GM18520 (cell line): Measurements from ENCODE around the gene GPR180.
"Not testable (repeated sequence)": the region's sequence is repeated elsewhere in the genome, so short reads cannot be mapped to it uniquely, and the experiment has no call there.

Experiments
- ATAC-seq: cut with Tn5 transposase; IDR thresholded peaks from one replicate; pipeline ENCODE4 v1.9.1; 2021; ENCODE audit not compliant: unreplicated experiment

GPR180 gene

DNA sequence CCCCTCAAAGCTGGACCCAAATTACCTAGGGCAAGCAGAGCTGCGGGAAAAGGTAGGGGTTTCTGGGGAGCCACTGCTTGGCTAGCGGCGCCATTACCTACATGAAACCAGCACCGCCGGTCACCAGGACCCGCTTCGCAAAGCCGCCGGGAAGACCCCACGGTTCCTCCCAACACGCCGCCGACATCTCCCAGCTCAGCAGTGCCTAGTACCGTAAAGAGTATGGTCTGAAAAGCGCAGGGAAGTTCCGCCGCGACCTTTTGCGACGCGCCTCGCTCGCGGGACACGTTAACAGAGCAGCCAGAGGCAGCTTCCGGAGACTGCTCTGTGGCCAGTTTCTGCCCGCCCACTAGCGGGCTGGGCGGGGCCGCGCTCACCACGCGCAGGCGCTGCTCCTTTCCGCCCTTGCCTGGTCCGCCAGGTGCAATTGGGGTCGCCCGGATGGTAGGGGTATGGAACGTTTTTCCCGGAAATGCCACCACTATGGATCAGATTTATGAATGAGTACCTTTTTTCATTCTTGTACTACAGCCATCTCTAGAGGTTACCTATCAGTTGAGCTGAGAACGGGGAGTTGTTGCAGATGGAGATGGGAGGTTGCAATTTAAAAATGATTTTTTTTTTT lies 5.6 kb upstream of the GPR180 start, which contains the start of gene TGDS:
TGDS (minus strand) TSS at position 203 of the 625 bp plus-strand sequence; CDS start at position 187, 16 bp downstream.
- ATAC-seq, result peak; percentile 98

DNA sequence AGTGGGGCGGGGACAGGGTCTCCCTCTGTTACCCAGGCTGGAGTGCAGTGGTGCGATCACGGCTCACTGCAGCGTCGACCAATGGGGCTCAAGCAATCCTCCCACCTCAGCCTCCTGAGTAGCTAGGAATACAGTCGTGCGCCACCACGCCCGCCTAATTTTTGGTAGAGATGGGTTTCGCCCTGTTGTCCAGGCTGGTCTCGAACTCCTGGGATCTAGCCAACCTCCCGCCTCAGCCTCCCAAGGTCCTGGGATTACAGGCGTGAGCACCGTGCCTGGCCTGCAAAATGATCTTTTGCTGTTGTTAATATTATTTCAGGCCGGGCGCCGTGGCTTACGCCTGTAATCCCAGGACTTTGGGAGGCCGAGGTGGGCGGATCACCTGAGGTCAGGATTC lies 5.1 kb upstream of the GPR180 start:
- ATAC-seq, result no peak

DNA sequence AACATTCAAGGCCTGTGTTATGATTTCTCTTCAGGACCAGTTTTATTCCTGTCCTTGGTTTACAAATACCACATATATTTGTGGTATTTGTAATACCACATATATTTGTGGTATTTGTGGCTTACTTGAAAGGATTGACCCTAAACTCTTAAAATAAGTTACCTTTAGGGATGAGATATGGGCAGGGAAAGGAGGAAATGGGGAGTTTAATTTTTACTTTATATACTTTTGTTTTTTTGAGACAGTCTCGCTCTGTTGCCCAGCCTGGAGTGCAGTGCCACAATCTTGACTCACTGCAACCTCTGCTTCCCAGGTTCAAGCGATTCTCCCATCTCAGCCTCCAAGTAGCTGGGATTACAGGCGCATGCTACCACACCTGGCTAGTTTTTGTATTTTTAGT lies 3.4 kb upstream of the GPR180 start:
- ATAC-seq, result no peak

DNA sequence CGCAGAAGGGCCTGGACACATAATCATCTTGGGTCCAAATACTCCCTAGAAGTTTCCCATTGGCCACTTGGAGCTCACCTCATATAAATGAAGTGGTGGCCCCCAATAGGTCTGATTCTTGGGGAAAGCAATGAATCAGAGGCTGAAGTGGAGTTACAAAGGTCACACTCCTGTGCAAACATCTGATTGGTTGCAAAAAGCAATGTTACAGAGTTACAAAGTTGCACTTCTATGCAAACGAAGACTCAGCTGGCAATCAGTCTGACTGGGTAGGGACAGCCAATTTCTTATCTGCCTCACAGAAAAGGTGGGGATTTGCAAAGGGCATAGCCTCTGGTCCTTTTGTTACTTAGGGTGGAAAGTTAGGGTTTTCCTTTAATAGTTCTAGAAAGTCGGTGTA lies 1.8 kb upstream of the GPR180 start:
- no peak for ATAC-seq

DNA sequence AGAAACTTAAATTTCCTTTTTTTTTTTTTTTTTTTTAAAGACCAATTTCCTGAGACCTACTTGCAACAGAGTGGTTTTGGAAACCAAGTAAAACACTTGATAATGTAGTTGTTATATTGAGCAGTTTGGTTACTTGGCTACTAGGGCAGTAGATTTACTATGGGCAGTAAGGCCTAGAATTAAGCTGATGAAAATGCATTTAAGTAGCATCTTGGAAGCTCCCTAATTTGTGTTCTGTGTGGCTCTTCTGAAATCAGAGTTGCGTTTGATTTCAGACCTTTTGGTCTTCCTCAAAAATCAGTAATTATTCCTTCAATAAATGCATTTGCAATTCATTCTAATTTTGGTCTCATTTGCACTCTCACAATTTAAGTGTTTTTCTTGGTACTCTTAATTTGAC lies 810 bp downstream of the GPR180 start:
- ATAC-seq, result no peak

DNA sequence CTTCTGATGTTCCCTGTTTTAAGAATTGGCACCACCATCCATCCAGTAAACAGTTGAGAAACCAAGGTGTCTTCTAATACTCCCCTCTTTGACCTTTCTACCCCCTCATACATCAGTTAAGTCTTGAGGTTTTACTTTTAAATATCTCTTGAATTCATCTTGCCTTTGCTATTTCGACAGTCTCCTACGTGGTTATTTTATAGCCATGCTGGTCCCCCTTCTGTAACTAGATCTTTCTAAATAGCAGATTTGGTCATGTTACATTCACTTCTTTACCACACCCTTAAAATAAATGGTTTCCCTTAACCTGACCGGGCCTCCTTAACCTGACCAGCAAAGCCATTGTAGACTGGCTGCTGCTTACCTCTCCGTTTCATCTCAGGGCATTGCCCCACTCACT lies 5.4 kb downstream of the GPR180 start:
- ATAC-seq, result no peak

DNA sequence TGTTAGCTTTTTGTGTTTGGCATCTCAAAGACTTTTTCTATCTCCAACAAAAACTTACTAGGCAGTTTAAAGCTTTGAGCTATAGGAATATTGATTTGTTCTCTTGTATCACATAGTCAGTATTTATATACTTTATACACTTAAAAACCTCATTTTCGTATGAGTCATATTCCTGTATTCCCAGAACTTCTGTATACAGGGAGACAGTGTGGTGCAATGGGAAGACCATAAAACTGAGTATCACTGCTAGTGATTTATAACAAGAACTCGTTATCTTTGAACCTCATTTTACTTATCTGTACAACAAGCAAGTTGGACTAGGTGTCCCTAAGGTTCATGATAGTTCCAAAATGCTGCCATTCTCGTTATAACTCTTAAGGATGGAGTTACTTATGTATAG lies 6.3 kb downstream of the GPR180 start:
- ATAC-seq, result no peak

DNA sequence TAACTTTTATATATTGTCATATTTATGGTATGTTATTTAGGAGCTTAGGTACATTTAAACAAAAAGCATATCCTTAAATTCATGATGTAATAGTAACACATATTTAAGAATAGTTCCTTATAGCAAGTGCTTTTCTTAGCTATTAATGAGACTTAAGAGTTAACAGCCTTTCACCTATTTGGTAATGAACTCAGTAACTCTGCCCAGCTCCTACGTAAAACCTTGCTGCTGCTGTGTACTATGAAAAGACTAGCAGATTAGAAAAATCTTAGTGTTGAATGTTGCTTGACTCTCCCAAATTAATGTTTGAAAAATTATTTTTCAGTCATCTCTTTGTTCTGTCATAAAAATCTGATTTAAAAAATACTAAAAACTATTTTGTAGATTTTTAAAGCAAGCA lies 6.9 kb downstream of the GPR180 start:
- no peak for ATAC-seq

DNA sequence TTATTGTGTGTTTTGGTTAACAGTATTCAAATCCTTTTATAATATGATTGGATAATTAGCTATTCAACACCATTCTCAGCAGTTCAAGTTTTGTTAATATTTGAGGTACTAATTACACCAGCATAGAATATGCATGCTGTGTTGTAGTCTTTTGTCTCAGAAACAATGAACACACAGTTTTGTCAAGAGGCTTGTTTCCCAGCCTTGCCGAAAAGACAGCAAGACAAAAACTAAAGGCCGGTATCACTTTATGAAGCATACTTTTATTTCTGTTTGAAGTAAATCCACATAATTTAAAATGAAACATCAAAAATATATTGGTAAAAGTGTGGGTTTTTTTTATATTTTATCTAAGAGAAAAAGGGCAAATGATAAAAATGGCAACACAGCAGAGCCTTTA lies 7.5 kb downstream of the GPR180 start:
- ATAC-seq, result no peak

DNA sequence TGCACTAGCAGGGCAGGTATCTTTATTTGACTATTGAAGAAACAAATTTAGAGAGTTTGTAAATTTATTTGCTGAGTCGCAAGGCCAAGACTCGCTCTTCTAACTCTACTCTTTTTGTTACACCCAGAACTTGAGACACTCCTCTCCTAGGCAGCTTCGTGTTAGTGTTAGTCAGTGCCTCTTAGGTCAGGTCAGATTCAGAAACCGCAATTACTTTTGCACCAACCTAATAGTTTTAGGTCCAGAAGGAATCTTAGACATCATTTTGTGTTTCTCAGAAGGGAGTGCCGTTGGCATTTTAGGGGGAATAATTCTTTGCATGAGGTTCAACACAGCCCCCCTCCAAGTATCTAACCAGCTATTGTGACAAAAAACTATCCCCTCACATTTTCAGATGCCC lies 8.8 kb downstream of the GPR180 start:
- ATAC-seq, result no peak

DNA sequence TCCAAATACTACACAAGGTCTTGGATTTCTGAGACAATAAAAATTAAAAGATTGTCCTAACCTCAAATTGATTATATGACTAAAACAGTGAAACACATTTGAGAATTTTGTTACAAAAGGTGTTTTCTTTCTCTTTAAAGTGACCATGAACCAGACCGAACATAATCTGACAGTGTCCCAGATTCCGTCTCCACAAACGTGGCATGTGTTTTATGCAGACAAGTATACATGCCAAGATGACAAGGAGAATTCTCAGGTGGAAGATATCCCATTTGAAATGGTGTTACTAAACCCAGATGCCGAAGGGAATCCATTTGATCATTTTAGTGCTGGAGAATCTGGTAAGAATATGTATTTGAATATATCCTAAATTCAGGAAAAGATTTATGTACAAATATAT lies 10.4 kb downstream of the GPR180 start:
- ATAC-seq, result no peak

DNA sequence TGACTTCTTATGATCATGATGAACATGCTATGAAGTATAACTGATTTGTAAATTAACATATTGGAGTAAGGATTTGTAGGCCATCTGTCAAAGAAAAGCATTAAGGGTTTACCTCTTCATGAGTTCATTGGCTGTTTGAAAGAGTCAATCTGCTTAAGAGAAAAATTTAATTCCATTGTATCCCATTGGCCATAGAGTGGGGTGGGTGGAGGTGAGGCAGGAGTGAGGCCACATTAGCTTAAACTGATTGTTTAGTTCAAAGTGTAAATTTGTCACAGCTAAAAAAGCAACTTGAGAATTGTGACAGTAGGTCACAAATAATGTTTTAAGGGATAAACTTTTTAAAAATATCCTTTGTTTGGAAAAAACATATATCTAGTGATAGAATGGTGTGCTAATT lies 11.4 kb downstream of the GPR180 start:
- ATAC-seq, result no peak

DNA sequence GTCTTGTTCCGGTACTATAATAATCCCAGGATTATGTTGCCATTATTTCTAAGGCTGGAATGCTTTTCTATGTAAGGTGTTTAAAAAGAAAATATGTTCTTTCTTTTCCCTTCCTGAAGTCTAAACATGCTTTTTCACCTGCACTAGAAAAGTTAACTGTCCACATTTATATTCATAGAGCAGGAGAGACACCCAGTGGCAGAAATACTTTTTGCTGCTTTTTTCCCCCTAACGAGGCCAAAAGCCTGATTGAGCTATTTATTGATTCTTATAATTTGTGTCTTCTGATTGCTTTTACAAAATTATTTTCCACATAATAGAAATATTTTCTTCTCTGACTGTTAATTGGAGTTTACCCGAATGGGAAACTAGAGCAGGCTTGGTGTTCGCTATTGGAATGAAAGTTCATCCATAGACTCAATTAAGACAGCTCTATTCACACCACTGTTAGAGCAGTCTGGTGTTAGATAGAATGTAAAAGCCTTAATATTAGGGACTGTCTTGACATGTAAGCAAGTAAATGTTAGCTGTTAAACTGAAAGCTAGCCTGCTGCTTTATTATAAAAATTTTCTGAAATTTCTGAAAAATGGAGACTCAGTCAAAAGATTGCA lies 15.8 kb downstream of the GPR180 start:
- peak; percentile 44 for ATAC-seq

DNA sequence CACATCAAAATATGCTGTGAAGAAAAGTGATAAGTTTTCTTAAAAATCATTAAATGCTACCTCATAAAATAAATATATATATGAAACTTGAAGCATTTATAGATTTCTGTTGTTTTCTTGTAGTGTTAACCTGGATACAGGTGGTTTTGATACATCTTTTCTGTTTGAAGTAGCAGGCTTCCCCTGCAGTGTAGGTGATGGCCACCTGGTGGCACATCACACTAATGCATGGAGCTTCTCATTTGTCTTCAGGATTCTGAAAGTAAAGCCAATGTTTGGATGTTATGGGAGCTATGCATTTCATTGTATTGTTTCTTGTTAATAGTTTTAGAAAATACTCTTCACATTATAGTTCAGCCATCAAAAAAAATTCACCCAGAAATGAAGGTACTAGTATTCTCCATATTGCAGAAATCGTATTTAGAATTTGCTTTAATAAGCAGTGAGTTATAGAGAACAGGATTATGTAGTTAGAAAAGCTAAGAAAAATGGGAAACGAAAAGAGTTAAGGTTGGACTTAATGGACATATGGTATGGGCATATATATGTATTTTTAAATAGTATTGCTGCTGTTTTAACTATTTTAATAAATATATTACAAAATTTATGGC lies 18.7 kb downstream of the GPR180 start:
- peak; percentile 67 for ATAC-seq

DNA sequence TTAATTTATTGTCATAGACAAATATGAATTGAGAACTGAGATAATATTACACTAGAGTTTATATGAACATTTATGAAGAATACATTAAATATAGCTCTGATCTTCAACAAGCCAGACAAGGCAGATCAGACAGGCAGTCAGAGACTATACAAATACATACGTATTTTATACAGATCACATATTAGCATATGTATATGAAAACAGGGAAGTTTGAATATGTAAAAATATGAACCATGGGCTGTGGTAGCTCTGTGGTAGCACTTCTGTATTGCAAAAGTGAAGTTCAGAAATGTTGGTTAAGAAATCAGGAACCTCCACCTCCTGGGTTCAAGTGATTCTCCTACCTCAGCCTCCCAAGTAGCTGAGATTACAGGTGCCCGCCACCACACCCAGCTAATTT lies 20.7 kb downstream of the GPR180 start:
- ATAC-seq, result no peak

DNA sequence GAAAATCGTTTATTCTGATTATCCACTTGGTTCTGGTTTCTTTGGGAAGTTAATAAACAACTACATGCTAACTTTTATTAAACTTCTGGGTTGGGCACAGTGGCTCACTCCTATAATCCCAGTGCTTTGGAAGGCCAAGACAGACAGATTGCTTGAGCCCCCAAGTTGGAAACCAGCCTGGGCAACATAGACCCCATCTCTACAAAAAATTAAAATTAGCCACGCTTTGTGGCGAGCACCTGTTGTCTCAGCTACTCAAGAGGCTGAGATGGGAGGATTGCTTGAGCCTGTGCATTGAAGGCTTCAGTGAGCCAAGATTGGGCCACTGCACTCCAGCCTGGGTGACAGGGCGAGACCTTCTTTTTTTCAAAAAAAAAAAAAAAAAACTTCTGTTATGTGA lies 21.7 kb downstream of the GPR180 start:
- ATAC-seq, result no peak

DNA sequence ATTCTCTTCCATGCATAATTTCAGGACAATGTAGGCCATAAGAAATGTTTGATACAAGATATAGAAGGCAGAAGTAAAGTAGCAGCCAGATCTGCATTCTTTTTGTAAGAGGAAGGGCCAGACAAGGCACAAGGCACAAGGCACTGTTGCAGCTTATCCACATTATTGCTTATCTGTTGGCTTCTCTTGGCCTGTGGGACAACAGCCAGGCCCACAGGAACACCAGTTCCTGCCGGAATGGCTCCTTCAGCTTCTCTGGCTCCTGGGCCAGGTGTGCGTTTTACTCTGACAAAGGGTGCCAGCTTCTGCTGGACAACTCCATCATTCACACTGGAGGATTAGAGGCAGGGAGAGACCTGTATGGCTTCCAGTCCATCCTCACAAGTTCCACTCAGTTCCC lies 29.2 kb downstream of the GPR180 start:
- ATAC-seq, result no peak

DNA sequence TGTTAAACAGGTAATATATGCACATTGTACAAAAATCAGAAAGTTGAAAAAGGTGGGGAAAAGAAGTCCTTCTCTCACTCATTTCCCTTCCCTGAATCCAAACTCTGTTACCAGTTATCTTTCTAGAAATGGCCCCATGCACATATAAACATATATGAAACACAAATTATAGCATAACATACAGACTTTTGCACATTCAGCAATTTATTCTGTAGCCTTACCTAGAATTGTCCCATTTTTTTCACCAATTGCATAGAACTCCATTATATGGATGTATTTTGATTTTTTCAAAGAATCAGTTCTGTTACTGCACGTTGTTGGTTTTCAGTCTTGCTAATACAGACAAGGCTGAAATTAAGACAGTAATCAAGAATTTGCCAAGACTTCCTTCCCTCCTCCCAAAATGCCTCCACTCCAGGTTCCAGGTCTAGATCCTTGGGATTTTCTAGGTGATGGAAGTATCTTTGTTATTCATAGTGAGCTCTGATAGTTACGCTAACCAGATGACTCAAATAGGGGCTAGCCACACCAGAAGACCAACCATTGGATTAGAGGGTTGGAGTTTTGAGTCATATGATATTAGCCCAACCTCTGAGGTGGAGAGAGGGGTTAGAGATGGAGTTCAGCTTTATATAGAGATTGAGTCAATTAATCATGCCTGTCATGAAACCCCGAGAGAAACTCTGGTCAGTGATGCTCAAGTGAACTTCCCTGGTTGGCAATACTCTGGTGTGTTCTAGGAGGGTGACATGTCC lies 30.7 kb downstream of the GPR180 start:
- ATAC-seq, result no peak

DNA sequence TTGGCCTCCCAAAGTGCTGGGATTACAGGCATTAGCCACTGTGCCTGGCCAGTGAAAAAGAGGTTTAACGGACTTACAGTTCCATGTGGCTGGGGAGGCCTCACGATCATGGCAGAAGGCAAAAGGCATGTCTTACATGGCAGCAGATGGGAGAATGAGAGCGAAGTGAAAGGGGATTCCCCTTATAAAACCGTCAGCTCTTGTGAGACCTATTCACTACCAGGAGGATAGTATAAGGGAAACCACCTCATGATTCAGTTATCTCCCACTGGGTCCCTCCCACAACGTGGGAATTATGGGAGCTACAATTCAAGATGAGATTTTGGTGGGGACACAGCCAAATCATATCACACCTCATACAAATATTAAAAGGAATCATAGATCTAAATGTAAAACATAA lies 34.4 kb downstream of the GPR180 start:
- not testable (repeated sequence) for ATAC-seq

DNA sequence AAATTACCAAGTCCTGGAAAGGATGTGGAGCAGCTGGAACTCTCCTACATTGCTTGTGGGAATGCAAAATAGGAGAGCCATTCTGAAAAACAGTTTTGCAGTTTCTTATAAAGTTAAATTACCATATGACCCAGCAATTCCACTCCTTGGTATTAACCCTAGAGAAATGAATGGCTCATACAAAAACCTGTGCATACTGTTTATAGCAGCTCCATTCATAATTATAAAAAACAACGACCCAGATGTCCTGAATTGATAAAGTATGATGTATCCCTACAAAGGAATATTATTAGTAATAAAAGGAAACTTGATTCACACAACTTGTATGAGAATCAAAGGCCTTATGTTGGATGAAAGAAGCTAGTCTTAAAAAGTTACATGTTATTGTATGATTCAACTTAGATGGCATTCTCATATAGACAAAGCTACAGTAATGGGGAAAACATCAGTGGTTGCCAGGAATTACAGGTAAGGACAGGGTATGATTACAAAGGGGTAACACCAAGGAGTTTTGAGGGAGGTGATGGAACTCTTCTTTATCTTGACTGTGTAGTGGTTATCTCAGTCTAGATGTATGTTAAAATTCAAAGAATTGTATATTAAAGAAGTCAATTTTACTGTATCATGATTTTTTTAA lies 35.4 kb downstream of the GPR180 start:
- ATAC-seq, result no peak

DNA sequence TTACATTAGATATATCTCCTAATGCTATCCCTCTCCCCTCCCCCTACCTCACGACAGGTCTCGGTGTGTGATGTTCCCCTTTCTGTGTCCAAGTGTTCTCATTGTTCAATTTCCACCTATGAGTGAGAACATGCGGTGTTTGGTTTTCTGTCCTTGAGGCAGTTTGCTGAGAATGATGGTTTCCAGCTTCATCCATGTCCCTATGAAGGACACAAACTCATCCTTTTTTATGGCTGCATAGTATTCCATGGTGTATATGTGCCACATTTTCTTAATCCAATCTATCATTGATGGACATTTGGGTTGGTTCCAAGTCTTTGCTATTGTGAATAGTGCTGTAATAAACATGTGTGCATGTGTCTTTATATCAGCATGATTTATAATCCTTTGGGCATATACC lies 36.0 kb downstream of the GPR180 start:
- not testable (repeated sequence) for ATAC-seq
